Kidney epithelial cell (primary cell): Measurements from ENCODE around the gene ARHGEF26. TPM values are rescaled to one million over a fixed set of nuclear protein-coding genes. Genes with fewer than 3 reads are reported as not detected.

Source experiments
- DNase-seq: peaks from one replicate; pipeline ENCODE4 v3.0.0-alpha.2; 2010; ENCODE audit warnings: low read depth
- H3K27me3 ChIP-seq: 2 replicates; pipeline ENCODE4 v1.6.0; 2011; ENCODE audit warnings: low read length; ENCODE audit not compliant: control insufficient read depth, insufficient read depth
- H3K36me3 ChIP-seq: 2 replicates; pipeline ENCODE4 v1.5.1; 2011; ENCODE audit warnings: low read length; ENCODE audit not compliant: control insufficient read depth, insufficient read depth
- H3K4me3 ChIP-seq: 2 replicates; pipeline ENCODE4 v1.5.1; 2011; ENCODE audit warnings: low read depth, mild to moderate bottlenecking, control low read depth, low read length
- CTCF ChIP-seq: IDR thresholded peaks from 2 replicates; pipeline ENCODE4 v1.5.1; 2011; ENCODE audit warnings: mild to moderate bottlenecking, moderate library complexity, low read length, control low read depth, inconsistent platforms; ENCODE audit not compliant: insufficient read depth, poor library complexity, severe bottlenecking
- total RNA-seq: library from RNA; depleted of rRNA; stranded (reverse); fragments of >200 nt; gene quantifications from 2 replicates; pipeline ENCODE4 v1.2.3, GENCODE V29; 2015

The ARHGEF26 gene
- total RNA-seq, 1 donor from 2014 or later: 1.4 TPM

GRCh38 chr3:154175041-154175440 is 53.9 kb downstream of the ARHGEF26 start:
- TF ChIP-seq CTCF: no peak

GRCh38 chr3:154176036-154176435 is 54.8 kb downstream of the ARHGEF26 start:
- Histone ChIP-seq H3K27me3 (no peaks in the 10 kb centered on the region), H3K36me3 (no peaks in the 10 kb centered on the region), H3K4me3 (no peak overlapping the region)
- DNase-seq: no peak
- TF ChIP-seq CTCF: no peak

More at GRCh38 chr3:154175041-154175440, 53.9 kb downstream of the ARHGEF26 start:
- DNase-seq: no peak
- no peak overlapping the region for H3K4me3 ChIP-seq
- H3K36me3 ChIP-seq: no peaks in the 10 kb centered on the region
- H3K27me3 ChIP-seq: no peaks in the 10 kb centered on the region

DNA sequence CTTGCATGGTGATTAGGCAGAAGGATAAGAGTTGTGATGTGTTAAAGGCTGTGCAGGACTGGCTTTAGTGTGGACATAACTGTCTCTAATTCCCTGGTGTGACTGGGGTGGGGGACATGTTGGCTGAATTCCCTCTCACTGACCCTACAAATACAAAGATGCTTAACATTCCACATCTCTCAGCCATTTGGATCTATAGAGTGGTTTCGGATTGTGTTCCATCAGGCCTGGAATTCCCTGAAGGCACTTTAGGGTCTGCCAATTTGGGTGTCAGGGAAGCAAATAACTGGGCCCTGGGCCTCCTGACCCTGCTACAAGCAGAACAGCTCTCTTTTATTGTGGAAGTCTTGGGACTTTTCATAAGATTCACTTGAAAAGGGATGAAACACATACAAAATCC is 56.2 kb downstream of the ARHGEF26 start:
- H3K4me3 ChIP-seq: no peak overlapping the region
- no peak for TF ChIP-seq CTCF
- DNase-seq: no peak
- no peaks in the 10 kb centered on the region for H3K27me3 ChIP-seq
- H3K36me3 ChIP-seq: no peaks in the 10 kb centered on the region

- Histone ChIP-seq H3K4me3 (no peak overlapping the region), H3K36me3 (no peaks in the 10 kb centered on the region), H3K27me3 (no peaks in the 10 kb centered on the region)
- DNase-seq: no peak
- TF ChIP-seq CTCF: no peak
These were observed 57.0 kb downstream of the ARHGEF26 start for GRCh38 chr3:154178172-154178571.

- no peaks in the 10 kb centered on the region for H3K36me3 ChIP-seq
- TF ChIP-seq CTCF: no peak
- DNase-seq: no peak
- H3K27me3 ChIP-seq: no peaks in the 10 kb centered on the region
- H3K4me3 ChIP-seq: no peak overlapping the region
These were observed 59.9 kb downstream of the ARHGEF26 start for GRCh38 chr3:154180836-154181691.
